ENCODE measurements around the gene TPH2. TPM values are rescaled to one million over a fixed set of nuclear protein-coding genes. Genes with fewer than 3 reads are reported as not detected.

The TPH2 gene
- polyA plus RNA-seq, 1 donor (not counting 4 experiments of a cell fraction or from before 2014, with no cell fraction given), result not detected

DNA sequence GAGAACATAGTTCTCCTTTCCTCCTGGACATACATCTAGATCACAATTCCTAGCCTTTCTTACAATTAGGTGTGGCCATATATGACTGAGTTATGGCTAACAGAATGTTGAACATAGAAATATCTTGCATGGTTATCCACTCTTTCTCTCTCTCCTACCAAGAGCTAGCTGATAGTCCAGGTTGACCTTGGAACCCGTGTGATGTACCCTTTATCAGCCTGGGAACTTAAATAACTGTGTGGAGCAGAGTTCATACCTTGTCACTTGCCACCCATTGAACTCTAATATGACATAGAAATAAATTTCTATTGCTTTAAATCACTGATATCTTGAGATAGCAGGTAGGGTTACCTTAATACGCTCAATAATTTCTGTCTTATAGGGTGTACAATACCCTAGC is 115.9 kb downstream of the TPH2 start:
- DNase-seq (ENCODE audit: low read depth, low spot score), result no peak
- H3K4me2 ChIP-seq (ENCODE audit: control insufficient read depth, extremely low read depth, insufficient read depth, low read depth, low read length), result no peak overlapping the region
- H3K27ac ChIP-seq (ENCODE audit: control insufficient read depth, insufficient read depth, low read length), result no peak overlapping the region
- TF ChIP-seq, protein P1, sequence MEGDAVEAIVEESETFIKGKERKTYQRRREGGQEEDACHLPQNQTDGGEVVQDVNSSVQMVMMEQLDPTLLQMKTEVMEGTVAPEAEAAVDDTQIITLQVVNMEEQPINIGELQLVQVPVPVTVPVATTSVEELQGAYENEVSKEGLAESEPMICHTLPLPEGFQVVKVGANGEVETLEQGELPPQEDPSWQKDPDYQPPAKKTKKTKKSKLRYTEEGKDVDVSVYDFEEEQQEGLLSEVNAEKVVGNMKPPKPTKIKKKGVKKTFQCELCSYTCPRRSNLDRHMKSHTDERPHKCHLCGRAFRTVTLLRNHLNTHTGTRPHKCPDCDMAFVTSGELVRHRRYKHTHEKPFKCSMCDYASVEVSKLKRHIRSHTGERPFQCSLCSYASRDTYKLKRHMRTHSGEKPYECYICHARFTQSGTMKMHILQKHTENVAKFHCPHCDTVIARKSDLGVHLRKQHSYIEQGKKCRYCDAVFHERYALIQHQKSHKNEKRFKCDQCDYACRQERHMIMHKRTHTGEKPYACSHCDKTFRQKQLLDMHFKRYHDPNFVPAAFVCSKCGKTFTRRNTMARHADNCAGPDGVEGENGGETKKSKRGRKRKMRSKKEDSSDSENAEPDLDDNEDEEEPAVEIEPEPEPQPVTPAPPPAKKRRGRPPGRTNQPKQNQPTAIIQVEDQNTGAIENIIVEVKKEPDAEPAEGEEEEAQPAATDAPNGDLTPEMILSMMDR (optimal IDR thresholded peaks at IDR 0.05 in 1 of 3, IDR thresholded peaks at IDR 0.05 in 1 of 3, conservative IDR thresholded peaks at IDR 0.05 in 1 of 3; ENCODE audit: extremely low read depth in 1 of 3, insufficient read depth in 2 of 3, low read length in 3 of 3), result no peak
- no peak for TF ChIP-seq EZH2 (IDR thresholded peaks at IDR 0.05; ENCODE audit: low read length)
- no peak overlapping the region for H2AFZ ChIP-seq (ENCODE audit: control insufficient read depth, low read length)
- H3K9me3 ChIP-seq (ENCODE audit: control insufficient read depth, low read depth, low read length), result no peaks in the 10 kb centered on the region
- dilution Hi-C loops (cut with MboI; ENCODE audit: extremely low pct_ligation_motif_present, low sequenced_read_pairs), result no loop called here
- no peak overlapping the region for H3K9ac ChIP-seq (ENCODE audit: control insufficient read depth, extremely low read depth, insufficient read depth, low read length)
- peaks cover 6% of the 10 kb centered on the region for H3K4me1 ChIP-seq (ENCODE audit: control insufficient read depth, extremely low read depth, insufficient read depth, low read length)
- no peaks in the 10 kb centered on the region for H3K79me2 ChIP-seq (ENCODE audit: control insufficient read depth, insufficient read depth, low read length)
- FAIRE-seq, result no peak
- no peaks in the 10 kb centered on the region for H4K20me1 ChIP-seq (ENCODE audit: control insufficient read depth, extremely low read depth, insufficient read depth, low read length)
- H3K9me1 ChIP-seq (ENCODE audit: control insufficient read depth, extremely low read depth, insufficient read depth, low read length), result no peaks in the 10 kb centered on the region
- no peaks in the 10 kb centered on the region for H3K27me3 ChIP-seq (ENCODE audit: control insufficient read depth, extremely low read depth, insufficient read depth, low read length)
- no peaks in the 10 kb centered on the region for H3K36me3 ChIP-seq (ENCODE audit: control insufficient read depth in 2 of 2, extremely low read depth in 1 of 2, insufficient read depth in 2 of 2, low read length in 2 of 2)
- H3K4me3 ChIP-seq (ENCODE audit: control insufficient read depth in 2 of 3, extremely low read depth in 1 of 3, insufficient read depth in 2 of 3, low read depth in 1 of 3, low read length in 3 of 3), result no peak overlapping the region

DNA sequence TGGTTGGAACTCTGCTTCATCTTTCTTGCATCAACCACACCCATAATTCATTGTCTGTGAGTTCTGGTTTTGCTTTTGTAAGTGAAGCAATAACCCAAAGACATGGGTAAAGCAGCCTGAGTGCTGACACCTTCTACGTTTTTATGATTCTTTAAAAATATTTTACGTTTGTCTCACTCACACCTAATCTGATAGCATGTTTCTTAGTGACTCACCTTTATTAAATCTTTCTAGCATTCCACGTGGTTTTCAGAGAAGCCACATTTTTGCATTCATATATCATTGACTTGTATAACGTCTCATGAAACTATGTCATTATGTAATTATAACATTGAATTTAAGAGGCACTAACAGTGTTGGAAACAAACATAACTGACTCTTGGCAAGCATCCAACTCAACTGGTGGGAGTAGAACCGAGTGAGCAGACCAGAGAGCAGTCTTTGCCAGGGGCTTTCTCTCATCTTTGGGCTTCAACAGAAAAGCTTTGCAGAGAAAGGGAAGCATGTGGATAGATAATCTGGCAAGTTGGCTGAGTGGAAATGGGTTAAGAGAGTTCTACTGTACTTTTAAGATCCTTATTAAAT is 118.8 kb downstream of the TPH2 start:
- H3K4me2 ChIP-seq (ENCODE audit: control insufficient read depth, extremely low read depth, insufficient read depth, low read depth, low read length), result no peak overlapping the region

More for the DNA sequence above, 118.8 kb downstream of the TPH2 start:
- FAIRE-seq (no peak), DNase-seq (ENCODE audit: low read depth, low spot score) (peak; percentile 28)
- Histone ChIP-seq H4K20me1 (ENCODE audit: control insufficient read depth, extremely low read depth, insufficient read depth, low read length) (no peaks in the 10 kb centered on the region), H3K79me2 (ENCODE audit: control insufficient read depth, insufficient read depth, low read length) (no peaks in the 10 kb centered on the region), H3K9me3 (ENCODE audit: control insufficient read depth, low read depth, low read length) (no peaks in the 10 kb centered on the region), H3K9ac (ENCODE audit: control insufficient read depth, extremely low read depth, insufficient read depth, low read length) (no peak overlapping the region), H2AFZ (ENCODE audit: control insufficient read depth, low read length) (no peak overlapping the region), H3K27ac (ENCODE audit: control insufficient read depth, insufficient read depth, low read length) (no peak overlapping the region), H3K4me1 (ENCODE audit: control insufficient read depth, extremely low read depth, insufficient read depth, low read length) (peaks cover 6% of the 10 kb centered on the region), H3K4me3 (ENCODE audit: control insufficient read depth in 2 of 3, extremely low read depth in 1 of 3, insufficient read depth in 2 of 3, low read depth in 1 of 3, low read length in 3 of 3) (no peak overlapping the region), H3K36me3 (ENCODE audit: control insufficient read depth in 2 of 2, extremely low read depth in 1 of 2, insufficient read depth in 2 of 2, low read length in 2 of 2) (no peaks in the 10 kb centered on the region), H3K9me1 (ENCODE audit: control insufficient read depth, extremely low read depth, insufficient read depth, low read length) (no peaks in the 10 kb centered on the region), H3K27me3 (ENCODE audit: control insufficient read depth, extremely low read depth, insufficient read depth, low read length) (no peaks in the 10 kb centered on the region)
- TF ChIP-seq, protein P1 (optimal IDR thresholded peaks at IDR 0.05 in 1 of 3, IDR thresholded peaks at IDR 0.05 in 1 of 3, conservative IDR thresholded peaks at IDR 0.05 in 1 of 3; ENCODE audit: extremely low read depth in 1 of 3, insufficient read depth in 2 of 3, low read length in 3 of 3), result no peak
- TF ChIP-seq EZH2 (IDR thresholded peaks at IDR 0.05; ENCODE audit: low read length), result no peak
- dilution Hi-C loops (cut with MboI; ENCODE audit: extremely low pct_ligation_motif_present, low sequenced_read_pairs), result no loop called here

Data from keratinocyte (primary cell).